Activated CD4-positive, alpha-beta T cell treated with anti-CD3 and anti-CD28 coated beads, Interleukin-2, Interleukin-4, amounts not matched to agents 100 ng/mL and 50 ng/mL, durations not matched to agents 16 hours and 8 hours (primary cell): ENCODE data around the gene ALG6.

Experiments
- DNase-seq: peaks from one replicate; pipeline ENCODE4 v3.0.0-alpha.2; 2020; ENCODE audit warnings: low spot score

The ALG6 gene

DNA sequence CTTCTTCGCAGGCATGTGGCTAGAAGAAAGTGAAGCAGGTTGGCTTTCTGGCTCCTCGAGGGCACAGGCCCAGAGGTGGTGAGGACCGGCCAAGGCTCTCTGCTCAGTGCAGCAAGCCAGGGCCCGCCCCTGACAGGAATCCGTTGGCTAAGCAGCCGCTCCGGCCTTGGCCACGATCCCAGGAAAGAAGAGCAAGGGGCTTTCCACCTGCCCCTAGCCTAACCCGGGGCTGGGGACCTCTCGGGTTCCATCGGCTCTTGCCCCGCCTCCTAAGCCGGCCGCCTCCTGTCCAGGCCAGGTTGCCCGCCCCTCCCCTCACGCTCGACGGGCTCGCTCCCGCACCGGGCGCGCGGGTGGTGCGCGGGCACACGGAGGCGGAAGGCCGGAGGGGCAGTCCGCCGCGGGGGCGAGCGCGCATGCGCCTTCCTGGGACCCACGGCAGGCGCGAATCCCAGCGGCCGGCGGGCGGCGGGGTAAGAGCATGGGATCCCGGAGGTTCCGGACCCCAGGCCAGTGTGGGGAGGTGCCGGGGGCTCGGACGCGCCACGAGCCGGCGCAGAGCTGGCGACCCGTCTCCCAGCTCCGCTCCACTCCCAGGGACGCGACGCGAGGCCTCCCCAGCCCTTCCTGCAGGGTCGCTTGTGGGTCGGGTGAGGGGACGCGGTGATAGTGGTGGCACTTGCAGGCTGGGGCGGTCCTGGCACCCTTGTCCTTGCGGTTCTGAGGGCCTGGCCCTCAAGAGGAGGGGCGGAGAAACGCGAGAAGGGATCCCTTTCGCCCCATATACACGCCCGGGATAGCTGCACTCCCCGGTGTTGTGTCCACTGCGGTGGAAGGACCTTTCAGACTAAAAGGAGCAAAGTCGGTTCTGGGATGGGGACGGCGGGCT, at the start of gene ALG6:
ALG6 (plus strand) TSS at position 413 of the 889 bp plus-strand sequence. CDS start 3,351 bp downstream, outside the sequence.
- DNase-seq: peak; percentile 94

GRCh38 chr1:63317817-63318152, 49.6 kb upstream of the ALG6 start:
- DNase-seq: no peak

GRCh38 chr1:63318201-63318979, 49.0 kb upstream of the ALG6 start:
- DNase-seq: no peak

GRCh38 chr1:63319046-63320021, 48.1 kb upstream of the ALG6 start:
- no peak for DNase-seq

DNA sequence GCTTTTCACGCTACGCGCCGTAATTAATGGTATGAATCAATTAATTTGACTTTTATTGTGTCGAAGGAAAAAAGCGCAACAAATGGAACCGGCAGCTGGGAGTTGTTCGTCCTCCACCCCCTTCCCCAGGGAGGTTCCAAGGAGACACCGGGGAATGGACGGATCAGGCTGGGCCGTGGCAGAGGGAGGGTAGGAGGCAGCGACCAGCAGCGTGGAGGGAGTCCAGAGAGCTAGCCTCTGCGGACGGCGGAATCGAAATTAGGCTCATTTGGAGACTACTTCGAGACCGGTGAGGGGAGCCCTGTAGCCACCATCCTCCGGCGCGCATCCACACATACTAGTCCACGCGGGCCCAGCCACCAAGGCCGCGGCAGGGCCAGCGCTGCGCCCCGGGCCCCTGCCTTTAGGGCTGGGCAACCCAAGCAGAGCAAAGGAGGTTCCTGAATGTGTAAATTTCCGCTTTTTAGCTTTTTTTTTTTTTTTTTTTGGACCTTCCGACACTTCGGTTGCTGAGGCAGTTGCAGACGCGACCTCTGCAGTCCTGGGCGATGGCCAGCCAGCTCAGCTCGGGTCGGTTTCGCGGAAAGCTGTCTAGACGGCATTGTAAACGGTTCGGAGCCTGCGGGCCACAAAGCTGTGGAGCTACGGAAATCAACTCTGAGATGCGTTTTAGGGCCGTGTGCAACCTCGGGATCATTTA, 47.3 kb upstream of the ALG6 start:
- DNase-seq: no peak

DNA sequence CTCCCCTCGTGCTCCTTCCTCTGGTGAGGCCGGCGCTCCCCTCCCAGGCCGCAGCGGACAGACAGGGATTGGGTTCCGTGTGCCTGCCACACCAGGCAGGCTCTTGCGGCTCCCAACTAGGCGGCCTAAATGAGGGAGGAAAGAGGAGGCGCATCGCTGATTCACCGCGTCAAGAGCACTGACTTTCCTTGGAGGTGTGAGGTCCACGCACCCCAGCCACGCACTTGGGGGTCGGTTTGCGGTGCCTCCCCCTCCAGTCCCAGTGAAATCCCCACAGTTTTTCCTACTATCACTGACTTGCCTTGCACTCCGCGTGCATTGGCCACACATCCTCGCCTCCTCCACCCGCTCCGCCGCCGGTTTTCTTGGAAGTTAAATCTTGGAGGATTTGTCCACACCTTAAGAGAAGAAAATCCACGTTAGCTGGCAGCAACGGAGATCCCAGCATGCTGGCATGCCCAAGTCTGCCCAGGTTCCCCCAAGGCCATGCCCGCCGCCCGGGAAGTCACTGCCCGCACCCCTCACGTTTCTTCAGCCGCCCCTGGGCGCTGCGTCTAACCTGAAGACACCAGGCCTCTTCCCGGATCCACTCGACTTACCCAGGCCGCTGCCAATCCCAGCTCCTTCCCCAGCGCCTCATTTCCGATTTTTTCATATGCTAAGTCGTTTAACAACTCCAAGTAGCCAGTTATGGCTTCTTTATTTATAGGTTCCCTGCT, 46.2 kb upstream of the ALG6 start:
- DNase-seq: no peak

DNA sequence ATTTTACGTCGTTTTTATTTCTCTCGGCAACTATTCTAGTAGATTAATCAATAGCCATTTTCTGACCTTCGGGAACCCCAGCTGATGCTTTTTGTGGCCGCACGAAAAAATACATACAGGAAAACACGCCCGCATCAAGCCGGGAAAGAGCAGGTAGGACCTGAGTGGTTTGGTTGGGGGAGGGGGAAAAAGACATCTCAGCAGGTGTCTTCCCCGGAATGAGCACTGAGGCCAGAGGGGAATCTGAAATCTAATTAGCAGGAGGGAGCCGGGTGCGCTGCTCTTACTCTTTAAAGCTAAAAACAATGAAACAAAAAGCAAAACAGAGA, 45.7 kb upstream of the ALG6 start:
- no peak for DNase-seq

DNA sequence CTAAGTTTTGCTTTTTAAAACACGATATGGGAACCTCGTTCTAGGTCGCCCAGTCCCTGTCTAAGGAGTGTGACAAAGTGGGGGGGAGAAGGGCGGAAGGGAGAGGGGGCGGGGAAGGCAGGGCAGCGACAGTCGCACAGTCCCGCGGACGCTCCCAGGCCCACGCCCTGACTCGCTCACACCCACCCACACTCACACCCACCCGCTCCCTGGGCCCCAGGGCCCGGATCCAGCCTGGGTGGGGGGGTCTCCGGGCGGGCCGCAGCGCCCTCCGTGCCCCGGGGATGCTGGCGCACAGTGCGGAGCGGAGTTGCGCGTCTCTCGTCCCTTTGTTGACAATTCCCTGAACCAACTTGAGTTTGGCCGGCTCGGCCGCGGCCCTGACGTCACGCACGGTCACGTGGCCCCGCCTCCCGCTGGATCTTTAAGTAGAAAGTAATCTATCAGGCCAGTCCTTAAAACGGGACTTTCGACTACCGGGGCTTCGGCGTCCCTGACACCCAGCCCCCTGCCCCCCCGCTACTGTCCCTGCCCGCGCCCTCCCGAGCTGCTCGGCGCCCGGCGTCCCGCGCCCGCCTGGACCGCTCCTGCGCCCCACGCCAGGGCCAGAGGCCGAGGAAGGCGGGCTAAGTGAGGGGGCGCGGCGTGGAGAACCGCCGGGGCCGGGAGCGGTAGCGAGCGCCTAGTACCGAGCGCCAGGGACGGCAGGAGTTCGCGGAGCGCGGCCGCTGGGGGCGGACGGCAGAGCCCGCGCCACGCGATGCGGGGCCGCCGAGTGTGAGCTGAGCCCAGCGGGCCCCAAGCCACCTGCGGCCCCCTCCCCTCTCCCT, 45.1 kb upstream of the ALG6 start, which contains the start of gene FOXD3:
FOXD3 (plus strand) TSS at position 454 of the 830 bp plus-strand sequence. CDS start 492 bp downstream, outside the sequence.
- DNase-seq: peak; percentile 31

- DNase-seq: peak; percentile 23
Observed at GRCh38 chr1:63322944-63323864, 44.2 kb upstream of the ALG6 start.

GRCh38 chr1:63323865-63324778, 43.3 kb upstream of the ALG6 start:
- no peak for DNase-seq

GRCh38 chr1:63324779-63325119, 42.7 kb upstream of the ALG6 start:
- DNase-seq: no peak

- no peak for DNase-seq
Observed at GRCh38 chr1:63325279-63325985, 42.0 kb upstream of the ALG6 start.

- DNase-seq: no peak
Observed at GRCh38 chr1:63326106-63326472, 41.3 kb upstream of the ALG6 start.

GRCh38 chr1:63326473-63327380, 40.7 kb upstream of the ALG6 start:
- no peak for DNase-seq

- peak; percentile 69 for DNase-seq
Observed at GRCh38 chr1:63327417-63328054, 39.9 kb upstream of the ALG6 start.

DNA sequence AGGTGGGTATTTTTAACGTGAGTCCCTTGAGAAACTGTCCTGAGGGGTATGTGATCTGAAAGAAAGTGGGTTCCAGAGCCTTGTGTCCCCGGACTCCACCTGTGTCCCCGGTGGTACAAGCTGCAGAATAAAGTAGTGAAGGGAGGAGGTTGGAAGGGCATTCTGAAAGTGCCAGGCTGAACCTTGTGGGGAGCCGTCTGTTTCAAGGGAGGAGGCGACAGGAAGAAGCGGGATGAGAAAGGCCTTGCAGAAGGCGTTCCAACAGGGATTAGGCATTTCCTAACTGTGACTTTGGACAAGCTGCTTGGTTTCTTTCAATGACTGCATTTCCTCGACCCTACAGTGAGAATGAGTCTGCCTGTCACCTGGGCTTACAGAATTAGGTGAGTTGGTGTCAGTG, 39.3 kb upstream of the ALG6 start:
- no peak for DNase-seq
